Mesenchymal stem cell (in vitro differentiated cells and primary cell): ENCODE measurements around the gene NECAB3.

Experiments used
- DNase-seq: peaks from one replicate; pipeline ENCODE4 v3.0.0-alpha.2; 2013
- H2AFZ ChIP-seq: one replicate; pipeline ENCODE4 v1.6.1; 2013; ENCODE audit warnings: low read depth, mild to moderate bottlenecking, control low read depth, inconsistent platforms, low read length, moderate library complexity
- H2AK5ac ChIP-seq: 2 replicates; pipeline ENCODE4 v1.6.1; 2013; ENCODE audit warnings: low read length, moderate library complexity, mild to moderate bottlenecking, inconsistent platforms; ENCODE audit not compliant: severe bottlenecking
- H2BK120ac ChIP-seq: one replicate; pipeline ENCODE4 v1.6.1; 2013; ENCODE audit warnings: low read depth, mild to moderate bottlenecking, inconsistent platforms, low read length, moderate library complexity
- H2BK12ac ChIP-seq, 2 experiments: one replicate each; pipeline ENCODE4 v1.6.1; 2013; ENCODE audit warnings: inconsistent platforms in 2 of 2, low read length in 2 of 2, mild to moderate bottlenecking in 2 of 2, moderate library complexity in 2 of 2, control low read depth in 1 of 2
- H2BK15ac ChIP-seq: one replicate; pipeline ENCODE4 v1.6.1; 2013; ENCODE audit warnings: mild to moderate bottlenecking, low read depth, inconsistent platforms; ENCODE audit not compliant: poor library complexity, severe bottlenecking
- H2BK5ac ChIP-seq: 2 replicates; pipeline ENCODE4 v1.6.1; 2013; ENCODE audit warnings: low read depth, mild to moderate bottlenecking, low read length, control low read depth, inconsistent platforms; ENCODE audit not compliant: poor library complexity, severe bottlenecking
- H3K14ac ChIP-seq, 2 experiments: one replicate each; pipeline ENCODE4 v1.6.1; 2013; ENCODE audit warnings: inconsistent platforms in 2 of 2, low read length in 2 of 2, control low read depth in 1 of 2, mild to moderate bottlenecking in 1 of 2, moderate library complexity in 1 of 2
- H3K18ac ChIP-seq, 2 experiments: one replicate each; pipeline ENCODE4 v1.6.1; 2013; ENCODE audit warnings: inconsistent platforms in 2 of 2, low read length in 2 of 2, control low read depth in 1 of 2, low read depth in 1 of 2, mild to moderate bottlenecking in 1 of 2
- H3K23ac ChIP-seq, 2 experiments: one replicate each; pipeline ENCODE4 v1.6.1; 2013; ENCODE audit warnings: inconsistent platforms in 2 of 2, low read length in 2 of 2, mild to moderate bottlenecking in 2 of 2, moderate library complexity in 2 of 2, control low read depth in 1 of 2
- H3K27ac ChIP-seq: 2 replicates; pipeline ENCODE4 v1.5.1; 2013; ENCODE audit warnings: mild to moderate bottlenecking, moderate library complexity, low read length, control low read depth, inconsistent platforms; ENCODE audit not compliant: poor library complexity, severe bottlenecking
- H3K27me3 ChIP-seq, 2 experiments: 2 replicates each; pipeline versions ENCODE4 v1.6.1 to v1.7.0; 2013; ENCODE audit warnings: low read length in 2 of 2, mild to moderate bottlenecking in 2 of 2, moderate library complexity in 2 of 2, control low read depth in 1 of 2, inconsistent platforms in 1 of 2; ENCODE audit not compliant: control insufficient read depth in 1 of 2, insufficient read depth in 1 of 2
- H3K36me3 ChIP-seq, 2 experiments: 2 replicates each; pipeline versions ENCODE4 v1.6.1 to v1.7.0; 2013; ENCODE audit warnings: low read length in 2 of 2, control low read depth in 1 of 2, inconsistent platforms in 1 of 2, low read depth in 1 of 2, mild to moderate bottlenecking in 1 of 2; ENCODE audit not compliant: insufficient read depth in 2 of 2, control insufficient read depth in 1 of 2
- H3K4ac ChIP-seq, 2 experiments: one replicate each; pipeline ENCODE4 v1.6.1; 2013; ENCODE audit warnings: inconsistent platforms in 2 of 2, low read length in 2 of 2, mild to moderate bottlenecking in 2 of 2, moderate library complexity in 2 of 2, control low read depth in 1 of 2, low read depth in 1 of 2
- H3K4me1 ChIP-seq: 2 replicates; pipeline ENCODE4 v1.6.1; 2013; ENCODE audit warnings: low read depth, low read length, control low read depth; ENCODE audit not compliant: control insufficient read depth, insufficient read depth
- H3K4me2 ChIP-seq: 2 replicates; pipeline ENCODE4 v1.6.1; 2013; ENCODE audit warnings: low read length, mild to moderate bottlenecking, inconsistent platforms; ENCODE audit not compliant: poor library complexity, severe bottlenecking
- H3K4me3 ChIP-seq, 2 experiments: 2 replicates each; pipeline versions ENCODE4 v1.5.1 to v1.7.0; 2013; ENCODE audit warnings: low read length in 2 of 2, mild to moderate bottlenecking in 2 of 2, control low read depth in 1 of 2, low read depth in 1 of 2; ENCODE audit not compliant: insufficient read depth in 1 of 2
- H3K79me1 ChIP-seq: replicated peaks from 2 replicates; pipeline ENCODE4 v1.6.1; 2013; ENCODE audit warnings: mild to moderate bottlenecking, control low read depth, low read length, inconsistent platforms; ENCODE audit not compliant: poor library complexity, severe bottlenecking
- H3K9ac ChIP-seq: 2 replicates; pipeline ENCODE4 v1.7.0; 2013; ENCODE audit warnings: mild to moderate bottlenecking, low read length, moderate library complexity
- H3K9me3 ChIP-seq: 2 replicates; pipeline ENCODE4 v1.7.0; 2013; ENCODE audit warnings: mild to moderate bottlenecking, low read length; ENCODE audit not compliant: control insufficient read depth
- H4K8ac ChIP-seq: one replicate; pipeline ENCODE4 v1.6.1; 2013; ENCODE audit warnings: inconsistent platforms, mild to moderate bottlenecking, low read length, moderate library complexity
- H4K91ac ChIP-seq: one replicate; pipeline ENCODE4 v1.6.1; 2013; ENCODE audit warnings: mild to moderate bottlenecking, low read length, inconsistent platforms
- WGBS: methylation state at CpG from one replicate; pipeline ENCODE4 v1.1.7; 2013; ENCODE audit warnings: mixed read lengths; 5-methylcytosine and 5-hydroxymethylcytosine counted together

The NECAB3 gene

DNA sequence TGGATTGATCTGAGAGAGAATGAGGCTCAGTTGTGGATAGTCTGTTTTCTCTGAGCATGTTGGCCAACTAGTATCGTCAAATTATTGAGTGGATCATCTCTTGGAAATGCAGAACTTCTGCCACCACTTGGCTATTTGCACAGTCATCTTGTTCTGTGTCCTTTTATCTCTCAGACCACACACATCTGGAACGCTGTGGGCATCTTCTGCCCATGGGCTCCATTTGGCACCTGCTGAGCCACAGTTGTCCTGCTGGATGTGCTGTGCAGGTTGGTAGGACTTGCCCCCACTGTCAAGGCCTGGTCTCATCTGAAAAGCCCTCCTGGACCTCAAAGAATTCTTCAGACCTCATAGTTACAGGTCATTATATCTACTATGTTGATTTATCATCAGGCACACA is 28.8 kb downstream of the NECAB3 start:
- Histone ChIP-seq H3K36me3 (peaks cover 43 to 50% of the 10 kb centered on the region in 2 experiments), H3K4ac (no peak overlapping the region), H3K23ac (no peak overlapping the region), H3K9me3 (no peaks in the 10 kb centered on the region), H3K4me3 (no peak overlapping the region), H2AK5ac (no peak overlapping the region), H3K4me2 (no peak overlapping the region), H4K8ac (no peak overlapping the region), H3K79me1 (peaks cover 3% of the 10 kb centered on the region), H2BK15ac (no peak overlapping the region), H3K27me3 (no peaks in the 10 kb centered on the region), H3K9ac (no peak overlapping the region), H2BK5ac (no peak overlapping the region), H3K18ac (no peak overlapping the region), H2AFZ (no peak overlapping the region), H2BK120ac (no peak overlapping the region), H3K27ac (no peak overlapping the region), H2BK12ac (no peak overlapping the region), H3K4me1 (peaks cover 15% of the 10 kb centered on the region), H4K91ac (no peak overlapping the region), H3K14ac (no peak overlapping the region)
- 90% methylated on average over 2 of the region's 2 CpGs for WGBS
- no peak for DNase-seq

DNA sequence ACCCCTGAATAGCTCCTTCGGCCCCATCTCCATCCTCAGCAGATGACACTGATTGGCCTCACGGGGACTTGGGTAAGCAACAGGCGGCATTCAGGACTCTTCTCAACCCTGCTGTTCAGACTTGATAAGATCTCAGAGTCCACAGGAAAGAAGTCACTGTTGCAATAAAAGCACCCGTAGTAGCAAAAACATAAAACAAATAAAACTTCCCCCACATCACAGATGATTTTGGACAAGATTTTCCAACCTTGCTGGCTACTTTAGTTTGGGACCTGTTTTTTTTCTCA is 29.2 kb downstream of the NECAB3 start:
- Histone ChIP-seq H3K4me2 (no peak overlapping the region), H3K23ac (no peak overlapping the region), H3K27ac (no peak overlapping the region), H3K14ac (no peak overlapping the region), H4K8ac (no peak overlapping the region), H3K36me3 (peaks cover 47 to 54% of the 10 kb centered on the region in 2 experiments), H2BK15ac (no peak overlapping the region), H3K9ac (no peak overlapping the region), H3K27me3 (no peaks in the 10 kb centered on the region), H3K4me1 (peaks cover 15% of the 10 kb centered on the region), H3K9me3 (no peaks in the 10 kb centered on the region), H2BK120ac (no peak overlapping the region), H2AK5ac (no peak overlapping the region), H2BK12ac (no peak overlapping the region), H4K91ac (no peak overlapping the region), H3K4me3 (no peak overlapping the region), H3K18ac (no peak overlapping the region), H3K79me1 (peaks cover 3% of the 10 kb centered on the region), H2AFZ (no peak overlapping the region), H3K4ac (no peak overlapping the region), H2BK5ac (no peak overlapping the region)
- WGBS, result 67% methylated on average over 4 of the region's 4 CpGs
- no peak for DNase-seq

DNA sequence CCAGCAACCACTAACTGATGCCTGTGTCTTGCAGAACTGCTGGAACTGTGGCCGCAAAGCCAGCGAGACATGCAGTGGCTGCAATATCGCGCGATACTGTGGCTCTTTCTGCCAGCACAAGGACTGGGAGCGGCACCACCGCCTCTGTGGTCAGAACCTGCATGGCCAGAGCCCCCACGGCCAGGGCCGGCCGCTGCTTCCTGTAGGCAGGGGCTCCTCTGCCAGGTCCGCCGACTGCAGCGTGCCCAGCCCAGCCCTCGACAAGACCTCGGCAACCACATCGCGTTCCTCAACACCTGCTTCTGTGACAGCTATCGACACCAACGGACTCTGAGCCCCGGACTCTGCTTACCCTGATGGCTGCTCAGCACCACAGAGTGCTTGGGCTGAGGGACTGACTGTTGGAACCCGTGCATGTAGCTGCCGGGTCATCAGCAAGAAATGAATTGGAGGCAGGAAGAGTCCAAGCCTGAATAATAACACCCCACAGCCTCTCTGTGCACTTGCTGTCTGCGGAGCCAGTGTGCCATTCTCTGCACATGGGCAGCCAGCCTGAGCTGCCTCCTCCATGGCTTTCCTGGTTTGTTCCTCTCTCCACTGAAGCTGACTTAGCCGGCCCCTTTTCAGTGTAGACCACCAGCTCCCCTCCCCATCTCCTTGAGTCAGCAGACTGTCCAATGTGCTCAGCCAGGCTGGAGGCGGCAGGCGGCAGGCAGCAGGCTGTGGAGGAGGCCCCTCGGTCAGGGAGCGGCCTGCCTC is 29.7 kb downstream of the NECAB3 start:
- 92% methylated on average over 28 of the region's 28 CpGs for WGBS
- no peak overlapping the region for H3K4ac ChIP-seq
- H3K14ac ChIP-seq, result no peak overlapping the region
- no peak overlapping the region for H3K18ac ChIP-seq
- no peak overlapping the region for H3K9ac ChIP-seq
- H3K4me1 ChIP-seq, result peaks cover 15% of the 10 kb centered on the region
- H4K8ac ChIP-seq, result no peak overlapping the region
- H2BK120ac ChIP-seq, result no peak overlapping the region
- H3K36me3 ChIP-seq, result peaks cover 49 to 59% of the 10 kb centered on the region in 2 experiments
- no peak for DNase-seq
- H3K27me3 ChIP-seq, result no peaks in the 10 kb centered on the region
- no peak overlapping the region for H2BK15ac ChIP-seq
- no peak overlapping the region for H3K4me2 ChIP-seq
- peaks cover 3% of the 10 kb centered on the region for H3K79me1 ChIP-seq
- no peak overlapping the region for H3K23ac ChIP-seq
- H2AK5ac ChIP-seq, result no peak overlapping the region
- H2BK5ac ChIP-seq, result no peak overlapping the region
- no peaks in the 10 kb centered on the region for H3K9me3 ChIP-seq
- H2BK12ac ChIP-seq, result no peak overlapping the region
- H3K4me3 ChIP-seq, result no peak overlapping the region
- no peak overlapping the region for H3K27ac ChIP-seq
- H2AFZ ChIP-seq, result no peak overlapping the region
- no peak overlapping the region for H4K91ac ChIP-seq

DNA sequence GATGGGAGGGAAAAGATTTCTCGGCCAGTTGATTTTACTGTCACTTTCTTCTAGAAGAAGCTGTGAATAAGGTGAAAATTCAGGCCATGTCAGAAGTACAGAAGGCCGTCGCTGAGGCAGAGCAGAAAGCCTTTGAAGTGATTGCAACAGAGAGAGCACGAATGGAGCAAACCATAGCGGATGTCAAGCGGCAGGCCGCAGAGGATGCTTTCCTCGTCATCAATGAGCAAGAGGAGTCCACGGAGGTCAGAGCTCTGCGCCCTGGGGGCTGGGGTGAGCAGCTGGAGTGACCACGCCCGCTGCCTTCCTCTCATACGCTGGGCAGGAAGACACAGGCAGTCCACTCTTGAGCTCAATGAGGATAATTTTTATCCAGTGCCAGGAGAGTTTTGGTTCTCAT is 33.9 kb downstream of the NECAB3 start:
- WGBS, result 95% methylated on average over 12 of the region's 13 CpGs
- Histone ChIP-seq H3K4me1 (no peaks in the 10 kb centered on the region), H2AFZ (no peak overlapping the region), H3K9me3 (no peaks in the 10 kb centered on the region), H3K4me3 (no peak overlapping the region), H3K9ac (no peak overlapping the region), H2BK120ac (no peak overlapping the region), H3K27me3 (no peaks in the 10 kb centered on the region), H3K36me3 (peaks cover 36 to 81% of the 10 kb centered on the region in 2 experiments), H4K8ac (no peak overlapping the region), H3K27ac (no peak overlapping the region), H2AK5ac (no peak overlapping the region), H3K79me1 (peaks cover 2% of the 10 kb centered on the region), H3K4me2 (no peak overlapping the region), H3K23ac (no peak overlapping the region), H2BK15ac (no peak overlapping the region), H2BK12ac (no peak overlapping the region), H4K91ac (no peak overlapping the region), H3K14ac (no peak overlapping the region), H2BK5ac (no peak overlapping the region), H3K4ac (no peak overlapping the region), H3K18ac (no peak overlapping the region)
- no peak for DNase-seq
